Bone marrow (tissue), 2 donors: Measurements from ENCODE around the gene MEGF11.

ENCODE experiments used
- DNase-seq, 2 donors: peaks; one replicate each; lab custom pipeline; 2025; lab: John Stamatoyannopoulos, UW

Gene MEGF11

DNA sequence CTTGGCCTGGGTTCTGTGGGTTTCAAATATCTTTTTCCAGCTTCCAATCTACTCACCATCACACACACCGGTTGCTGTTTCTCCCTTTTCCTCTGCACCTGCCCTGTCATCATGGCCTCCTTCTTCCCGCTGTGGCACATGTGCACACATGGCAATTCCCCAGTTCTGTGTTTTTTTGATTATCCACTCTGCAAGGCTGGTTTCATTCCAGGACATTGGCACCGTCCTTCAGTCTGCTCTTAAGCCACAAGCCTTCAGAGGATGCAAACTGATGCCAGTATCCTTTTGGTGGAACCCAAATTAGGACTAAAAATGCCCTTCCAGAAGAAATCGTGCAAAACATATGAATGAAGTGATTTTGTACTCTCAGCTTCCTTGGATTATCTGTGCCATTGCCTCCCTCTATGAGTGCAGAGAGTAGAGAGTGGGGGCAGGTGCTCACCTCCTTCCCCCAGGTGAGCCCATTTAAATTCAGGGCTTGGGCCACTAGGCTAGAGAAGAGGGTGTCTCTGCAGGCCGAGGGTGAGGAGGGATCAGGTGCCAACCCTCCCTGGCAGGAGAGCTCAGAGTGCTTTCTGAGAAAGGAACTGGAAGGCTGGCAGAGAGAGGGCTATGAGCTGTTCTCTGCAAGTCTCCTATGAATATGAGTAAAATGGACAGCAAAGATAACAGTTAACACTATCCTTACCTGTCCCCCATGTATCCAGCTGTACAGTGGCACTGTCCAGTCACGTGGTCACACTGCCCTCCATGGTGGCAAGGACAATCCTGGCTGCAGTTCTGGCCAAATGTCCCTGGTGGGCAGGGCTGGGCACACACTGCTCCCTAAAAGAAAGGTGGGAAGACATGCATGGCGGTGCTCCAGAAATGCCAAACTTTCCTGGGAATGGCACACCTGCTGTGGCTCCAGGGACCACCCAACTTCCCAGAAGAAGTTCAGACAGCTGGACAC is 283.4 kb downstream of the MEGF11 start:
- DNase-seq, result no peak

DNA sequence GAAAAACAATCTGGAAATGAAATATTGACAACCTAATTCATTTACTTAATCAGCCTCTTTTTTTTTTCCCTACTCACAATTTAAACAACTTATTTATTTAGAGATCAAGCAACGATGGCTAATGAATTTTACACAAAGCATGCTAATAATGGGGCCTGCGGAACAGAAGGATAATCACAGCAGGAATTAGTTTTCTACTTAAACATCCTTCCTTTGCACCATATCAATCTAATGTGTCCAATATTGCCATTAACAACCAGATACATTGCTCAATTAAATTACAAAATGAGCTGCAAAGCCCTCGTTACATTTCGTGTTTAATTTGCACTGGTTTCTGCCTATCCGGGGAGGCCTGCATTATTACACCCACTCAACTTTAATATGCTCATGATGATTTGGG is 285.0 kb downstream of the MEGF11 start:
- DNase-seq, result no peak

DNA sequence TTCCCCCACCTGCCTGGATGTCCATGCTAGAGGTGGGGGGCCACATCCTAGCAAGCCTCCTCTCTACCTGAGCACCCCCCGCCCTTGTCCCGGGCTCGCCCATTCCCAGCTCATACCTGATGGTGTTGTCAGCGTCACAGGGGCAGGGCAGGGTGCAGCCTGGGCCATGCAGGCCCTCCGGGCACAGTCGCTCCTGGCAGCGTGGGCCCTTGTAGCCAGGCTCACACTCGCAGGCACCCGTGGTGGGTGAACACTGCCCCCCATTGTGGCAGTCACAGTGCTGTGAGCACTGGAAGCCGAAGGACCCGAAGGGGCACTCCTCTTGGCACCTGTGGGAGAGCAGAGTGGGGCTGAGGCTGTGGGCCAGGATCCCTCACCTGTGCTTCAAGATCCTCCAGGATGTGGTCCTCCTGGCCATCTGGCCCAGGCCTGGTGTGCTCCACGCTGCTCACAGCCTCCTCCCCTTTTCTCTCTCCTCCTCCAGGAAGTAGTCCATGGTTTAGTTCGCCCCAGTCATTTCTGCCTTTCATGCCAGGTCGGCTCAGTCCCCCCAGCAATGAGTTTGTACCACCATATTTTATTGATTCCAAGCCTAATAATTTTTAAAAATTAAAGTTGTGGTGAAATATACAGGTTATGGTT is 288.6 kb downstream of the MEGF11 start:
- DNase-seq, result no peak

DNA sequence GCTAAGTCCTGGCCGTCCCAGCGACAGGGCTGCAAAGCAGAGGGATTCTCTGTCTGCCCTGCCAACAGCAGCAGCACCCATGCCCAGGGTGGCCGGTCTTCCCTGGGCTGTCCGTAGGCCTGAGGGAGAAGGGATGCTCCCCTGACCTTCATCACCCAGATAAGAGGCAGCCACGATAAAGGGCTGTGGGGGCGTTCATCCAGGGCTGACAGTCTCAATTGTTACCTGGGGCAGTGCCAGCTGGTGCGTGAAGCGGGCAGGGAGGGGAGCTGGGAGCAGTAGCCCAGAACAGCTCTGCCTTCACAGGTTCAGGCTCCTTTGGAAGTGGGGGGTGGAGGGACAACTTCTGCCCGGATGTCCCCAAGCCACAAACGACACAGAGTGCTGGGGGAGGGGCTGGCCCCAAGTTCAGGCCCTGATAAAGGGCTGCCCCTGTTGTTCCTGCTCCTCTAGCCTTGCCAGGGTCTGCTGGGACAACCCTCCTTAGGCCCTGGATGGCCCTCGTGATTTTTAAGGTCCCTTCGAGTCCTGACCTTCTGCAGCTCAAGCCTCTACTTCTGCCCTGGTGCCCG is 289.6 kb downstream of the MEGF11 start:
- DNase-seq, result no peak

DNA sequence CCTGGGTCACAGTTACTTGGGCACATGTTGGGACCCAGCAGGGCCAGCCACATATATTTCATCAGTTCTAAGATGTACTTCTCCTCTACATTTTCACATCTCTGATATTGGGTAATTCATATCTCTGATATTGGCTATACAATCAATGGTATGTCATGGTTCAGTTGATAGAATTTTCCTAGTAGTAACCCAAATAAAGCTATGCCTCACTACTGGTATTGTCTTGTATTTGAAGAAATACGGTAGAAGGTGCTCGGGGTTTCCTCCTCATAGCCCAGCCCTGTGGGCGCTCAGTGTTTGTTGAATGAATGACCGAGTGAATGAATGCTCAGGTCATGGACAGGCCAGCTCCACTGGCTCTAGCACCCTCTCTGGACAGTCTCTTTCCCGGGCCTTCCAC is 290.2 kb downstream of the MEGF11 start:
- DNase-seq, result no peak

DNA sequence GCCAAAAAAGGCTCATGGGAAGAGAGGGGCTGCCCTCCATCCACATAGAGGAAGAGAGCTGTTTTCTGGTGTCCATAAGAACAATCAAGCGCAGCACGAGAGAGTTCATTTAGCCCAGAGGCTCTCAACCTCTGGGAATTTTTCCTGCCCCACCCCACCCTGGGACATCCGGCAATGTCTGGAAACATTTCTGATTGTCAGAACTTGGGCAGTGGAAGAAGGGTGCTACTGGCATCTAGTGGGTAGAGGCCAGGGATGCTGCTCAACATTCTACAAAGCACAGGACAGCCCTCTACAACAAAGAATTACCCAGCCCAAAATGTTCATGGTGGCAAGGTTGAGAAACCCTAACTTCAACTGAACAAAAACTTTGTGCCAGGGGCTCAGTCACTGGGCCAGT is 291.4 kb downstream of the MEGF11 start:
- no peak for DNase-seq

DNA sequence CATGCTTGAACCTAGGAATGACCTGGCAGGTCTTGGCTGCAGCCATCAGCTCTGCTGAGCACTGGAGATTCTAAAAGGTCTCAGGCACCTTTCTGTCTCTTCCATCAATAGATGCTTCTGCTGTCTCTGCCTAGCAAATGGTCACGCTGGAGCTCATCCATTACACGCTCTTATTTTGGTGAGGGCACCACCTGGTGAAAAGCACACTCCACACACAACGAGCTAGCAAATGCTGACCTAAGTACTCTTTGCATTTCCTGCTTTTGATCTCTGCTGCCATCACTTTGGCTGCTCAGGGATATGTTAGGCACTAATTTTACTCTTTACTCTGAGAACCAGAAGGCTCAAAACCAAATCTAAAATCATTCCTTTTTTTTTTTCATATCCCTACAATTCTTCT is 293.0 kb downstream of the MEGF11 start:
- DNase-seq, result no peak

DNA sequence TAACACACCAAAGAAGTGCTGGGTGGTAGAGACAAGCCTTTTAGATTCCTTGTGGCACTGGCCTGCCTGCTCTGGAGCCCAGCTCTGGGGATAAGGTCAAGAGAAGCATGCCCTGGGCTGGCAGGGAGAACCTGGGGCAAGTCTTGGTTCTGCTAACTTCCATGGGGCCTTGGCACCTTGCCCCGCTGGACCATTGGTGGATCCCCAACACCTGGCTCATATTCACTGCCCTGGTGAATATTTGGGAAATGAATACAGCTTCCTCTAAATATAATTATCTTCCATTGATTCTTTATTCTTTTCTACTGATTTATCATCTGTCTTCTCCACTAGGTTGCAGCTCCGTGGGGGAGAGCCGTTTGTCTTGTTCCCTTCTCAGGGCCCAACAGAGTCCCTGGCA is 294.7 kb downstream of the MEGF11 start:
- DNase-seq, result no peak

DNA sequence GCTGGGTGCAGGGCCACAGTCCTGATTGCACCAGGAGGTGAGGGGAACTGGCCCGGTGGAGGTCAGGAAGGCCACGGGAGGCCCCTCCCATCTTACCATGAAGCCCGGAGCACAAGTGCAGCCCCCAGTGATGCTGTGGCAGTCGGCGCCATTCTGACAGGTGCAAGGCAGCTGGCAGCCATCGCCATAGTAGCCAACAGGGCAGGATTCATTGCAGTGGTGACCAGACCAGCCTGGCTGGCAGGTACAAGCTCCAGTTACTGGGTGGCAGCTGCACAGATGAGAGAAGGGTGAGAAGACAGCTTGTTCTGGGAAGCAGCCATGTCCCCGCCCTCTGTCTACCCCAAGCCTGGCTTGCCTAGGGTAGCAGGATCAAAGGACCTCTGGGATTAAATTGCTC is 296.1 kb downstream of the MEGF11 start:
- no peak for DNase-seq

DNA sequence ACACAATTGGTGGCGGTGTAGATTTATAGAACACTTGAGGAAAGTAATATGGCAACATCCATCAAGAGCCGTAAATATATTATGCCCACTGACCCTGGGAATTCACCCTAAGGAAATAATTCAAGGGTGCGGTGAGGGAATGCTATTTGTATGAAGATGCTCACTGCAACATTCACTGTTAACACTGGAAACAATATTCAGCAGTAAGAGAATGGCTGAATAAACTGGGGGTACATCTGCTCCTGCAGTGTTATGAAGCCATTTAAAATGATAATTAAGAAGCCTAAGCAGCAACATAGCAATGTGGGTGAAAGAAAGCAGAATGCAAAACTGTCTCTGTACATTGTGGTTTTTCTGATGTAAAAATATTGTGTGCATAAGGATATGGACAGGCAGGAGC is 296.7 kb downstream of the MEGF11 start:
- DNase-seq, result no peak

DNA sequence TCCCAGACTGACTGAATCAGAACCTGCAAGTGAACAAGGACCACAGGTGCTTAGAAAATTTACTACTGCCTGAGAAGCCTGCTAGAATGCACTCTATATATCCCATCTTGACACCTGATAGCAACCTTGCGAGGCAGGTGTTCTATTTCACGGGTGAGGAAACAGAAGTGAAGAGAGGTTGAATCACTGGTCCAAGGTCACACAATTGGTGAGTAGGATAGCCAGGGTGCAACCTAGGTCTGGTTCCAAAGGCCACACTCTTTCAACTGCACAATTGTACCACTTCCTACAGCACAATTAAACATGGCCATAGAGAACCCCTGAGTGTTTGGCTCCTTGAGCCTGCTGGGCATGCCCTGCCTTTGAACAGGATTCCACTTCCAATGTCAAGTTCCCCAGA is 297.2 kb downstream of the MEGF11 start:
- no peak for DNase-seq

DNA sequence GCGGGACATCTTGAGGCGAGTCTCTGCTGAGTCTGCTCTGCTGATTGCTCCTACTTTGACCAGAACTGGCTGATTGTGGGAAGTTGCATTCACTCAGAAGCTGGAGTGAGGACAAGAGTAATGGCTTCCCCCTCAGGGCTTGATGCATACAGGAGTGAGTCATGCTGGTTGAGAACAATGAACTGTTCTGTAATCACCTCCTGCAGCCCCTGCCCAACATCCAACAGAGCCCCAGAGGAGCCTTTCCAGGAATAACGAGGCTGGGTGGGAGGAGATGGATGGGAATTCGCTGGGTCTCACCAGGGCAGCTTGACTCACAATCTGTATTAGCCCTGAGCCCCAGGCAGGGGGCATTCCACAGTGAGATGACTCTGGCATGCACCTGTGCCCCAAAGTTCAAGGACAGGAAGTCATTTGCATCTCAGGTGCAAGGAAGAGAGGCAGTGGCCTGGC is 299.2 kb downstream of the MEGF11 start:
- no peak for DNase-seq

DNA sequence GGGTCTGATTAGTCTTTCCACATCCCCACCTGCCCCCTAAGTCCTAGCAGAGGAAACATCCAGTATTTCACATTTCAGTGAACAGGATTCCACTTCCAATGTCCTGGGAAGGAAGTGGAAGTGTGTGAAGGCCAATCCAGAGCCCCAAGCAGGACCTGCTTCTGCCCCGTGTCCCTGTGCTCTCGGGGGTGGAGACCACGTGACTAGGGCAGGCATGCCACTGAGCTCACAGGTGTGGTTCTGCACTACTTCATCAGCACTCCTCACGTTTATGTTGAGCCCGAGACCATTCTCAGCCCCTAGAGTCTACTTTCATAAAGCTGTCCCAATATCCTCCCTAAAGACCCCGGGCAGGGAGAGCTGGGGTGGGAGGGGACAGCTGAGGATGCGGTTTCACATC is 299.9 kb downstream of the MEGF11 start:
- DNase-seq, result no peak

DNA sequence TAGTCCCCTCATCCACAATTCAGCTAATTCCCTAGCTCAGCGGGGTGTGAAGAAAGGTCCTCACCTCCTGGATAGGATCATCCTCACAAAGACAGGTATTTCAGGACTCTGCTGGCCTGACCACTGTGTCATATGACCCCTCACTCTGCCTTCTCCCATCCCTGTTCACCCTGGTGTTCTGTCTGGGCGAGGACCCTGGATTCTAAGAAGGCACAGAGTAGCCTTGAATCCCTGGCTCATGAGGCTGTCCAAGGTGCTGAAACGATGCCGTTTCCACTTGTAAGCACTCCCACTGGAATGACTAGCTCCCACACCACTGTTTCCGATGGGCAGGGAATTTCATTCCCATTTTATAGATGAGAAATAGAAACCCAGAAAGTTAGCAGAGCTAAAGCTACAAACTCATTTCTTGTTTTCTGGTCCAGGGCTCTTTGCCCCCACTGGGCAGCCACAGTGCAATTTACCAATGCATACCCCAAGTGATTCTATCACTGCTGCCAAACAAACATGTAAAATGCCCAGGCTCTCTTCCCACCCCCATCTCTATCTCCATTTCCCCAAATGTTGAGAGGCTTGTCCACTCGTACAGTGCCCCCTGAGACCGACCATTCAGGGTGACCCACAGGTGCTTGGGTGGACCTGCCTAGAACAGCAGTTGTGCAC is 301.0 kb downstream of the MEGF11 start:
- DNase-seq, result no peak

DNA sequence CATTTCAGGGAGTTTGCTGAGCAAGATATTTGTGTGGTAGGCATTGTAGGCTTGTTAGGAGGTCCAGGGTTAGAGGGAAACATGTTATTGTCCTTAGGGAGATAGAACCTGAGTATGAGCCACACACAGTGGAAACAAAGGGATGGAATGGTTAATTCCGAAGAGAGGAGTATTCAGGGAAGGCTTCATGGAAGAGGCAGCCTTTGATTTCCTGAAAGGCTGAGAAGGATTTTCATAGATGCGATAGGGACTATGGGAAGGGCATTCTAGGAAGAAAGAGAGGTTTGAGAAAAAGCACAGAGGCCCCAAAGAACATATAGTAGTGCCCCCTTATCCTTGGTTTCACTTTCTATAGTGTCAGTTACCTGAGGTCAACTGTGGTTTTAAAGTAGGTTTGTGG is 302.5 kb downstream of the MEGF11 start:
- DNase-seq, result no peak

DNA sequence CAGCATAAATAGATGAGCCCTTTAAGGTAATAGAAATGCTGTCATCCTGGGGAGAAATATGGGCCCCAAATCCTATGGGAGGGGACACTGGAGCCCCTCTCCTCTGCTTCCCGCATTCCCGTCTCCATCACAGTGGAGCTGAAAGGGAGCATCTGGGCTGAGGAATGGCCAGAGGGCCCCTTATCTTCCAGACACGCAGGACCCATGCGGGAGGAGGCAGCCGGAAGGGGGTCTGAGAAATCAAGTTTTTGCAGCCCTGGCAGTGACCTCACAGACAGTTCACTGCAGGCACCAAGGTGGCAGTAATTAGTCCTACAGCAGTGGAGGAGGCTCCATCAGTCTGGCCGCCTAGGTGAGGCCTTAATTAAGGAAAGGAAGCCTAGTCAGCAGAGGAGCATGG is 304.1 kb downstream of the MEGF11 start:
- no peak for DNase-seq

DNA sequence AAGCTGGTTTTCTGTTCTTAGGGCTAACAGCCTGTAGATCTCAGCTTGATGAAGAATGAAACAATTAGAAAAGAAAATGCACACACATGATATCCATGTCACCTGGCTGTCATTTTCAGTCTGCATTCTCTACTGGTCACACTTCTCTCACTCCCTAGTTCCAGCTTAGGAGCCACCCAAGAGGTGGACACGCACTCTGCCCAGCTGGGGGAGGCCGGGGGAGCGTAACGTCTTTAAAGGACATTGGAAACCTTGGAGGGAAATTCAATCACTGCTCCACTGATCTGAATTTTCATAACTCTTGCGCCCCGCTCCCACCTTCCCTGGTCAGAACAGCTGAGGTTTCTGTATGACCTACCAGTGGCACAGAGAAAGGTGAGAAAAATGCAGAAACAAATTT is 304.5 kb downstream of the MEGF11 start:
- DNase-seq, result no peak

DNA sequence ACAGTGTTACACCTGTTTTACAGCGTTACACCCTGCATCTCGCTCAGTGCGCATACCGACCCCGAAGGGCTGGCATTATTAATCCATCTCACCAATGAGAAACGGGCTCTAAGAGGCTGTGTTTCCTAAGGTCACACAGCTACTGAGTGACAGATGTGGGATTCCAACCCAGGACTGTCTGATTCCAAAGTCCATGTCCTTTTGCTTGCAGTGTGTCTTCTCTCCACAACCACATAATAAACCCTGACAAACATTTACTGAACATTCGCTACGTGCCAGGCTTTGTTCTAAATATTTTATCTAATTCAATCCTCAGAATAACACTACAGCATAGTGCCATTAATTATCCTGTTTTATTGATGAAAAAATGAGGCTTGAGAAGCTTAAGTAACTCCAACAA is 305.2 kb downstream of the MEGF11 start:
- no peak for DNase-seq

DNA sequence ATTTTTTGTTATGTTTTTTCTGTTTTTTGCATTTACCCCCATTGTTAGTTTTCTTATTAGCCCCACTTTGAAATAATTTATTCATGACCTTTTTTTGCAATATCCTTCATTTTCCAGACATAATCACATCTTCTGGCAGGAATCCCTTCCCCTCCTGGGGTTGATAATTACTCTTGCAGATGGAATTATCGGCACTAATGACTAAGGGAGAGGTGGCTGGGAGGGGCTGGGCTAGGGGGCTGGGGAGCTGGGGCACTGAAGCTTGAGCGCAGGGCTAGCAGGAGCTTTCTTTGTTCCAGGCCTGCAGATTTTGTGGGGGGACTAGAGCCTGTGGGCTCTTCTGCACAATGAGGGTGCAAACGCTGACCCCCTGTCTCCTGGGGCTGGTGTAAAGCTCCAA is 306.5 kb downstream of the MEGF11 start:
- DNase-seq, result no peak

DNA sequence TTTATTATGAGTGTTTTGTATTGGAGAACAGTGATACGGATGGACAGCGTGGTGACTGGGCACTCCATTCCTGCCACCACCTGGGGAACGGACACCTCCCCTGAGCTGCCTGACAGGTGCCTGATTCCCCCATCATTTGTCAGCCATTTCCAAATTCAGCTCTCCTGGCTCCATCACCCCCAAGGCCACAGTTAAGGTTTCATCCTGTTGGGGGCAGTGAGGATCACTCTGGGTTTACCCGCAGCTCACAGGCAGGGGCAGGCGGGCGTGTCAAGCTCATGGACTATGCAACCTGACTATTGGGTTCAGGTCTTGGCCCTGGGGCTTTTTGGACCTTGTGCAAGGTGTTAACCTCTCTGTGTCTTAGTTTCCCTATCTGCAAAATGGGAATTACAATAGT is 307.9 kb downstream of the MEGF11 start:
- no peak for DNase-seq

DNA sequence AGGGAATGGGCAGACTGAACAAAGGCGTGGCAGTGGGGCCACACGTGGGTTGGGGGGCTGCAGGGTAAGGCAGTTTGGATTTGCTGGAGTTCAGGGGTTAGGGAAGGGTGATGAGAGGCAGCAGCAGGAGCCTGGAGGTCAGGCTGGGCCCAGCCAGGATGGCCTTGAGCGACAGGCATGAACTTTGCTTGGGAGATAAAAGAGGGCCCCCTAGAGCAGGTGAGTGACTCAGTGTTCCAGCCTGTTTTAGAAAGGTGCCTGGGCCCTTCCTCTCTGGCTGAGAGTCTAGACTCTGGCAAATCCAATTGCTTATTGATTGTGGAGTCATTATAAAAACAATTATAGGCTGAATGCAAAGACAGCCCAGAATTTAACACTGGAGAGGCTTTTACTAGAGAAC is 309.1 kb downstream of the MEGF11 start:
- no peak for DNase-seq

DNA sequence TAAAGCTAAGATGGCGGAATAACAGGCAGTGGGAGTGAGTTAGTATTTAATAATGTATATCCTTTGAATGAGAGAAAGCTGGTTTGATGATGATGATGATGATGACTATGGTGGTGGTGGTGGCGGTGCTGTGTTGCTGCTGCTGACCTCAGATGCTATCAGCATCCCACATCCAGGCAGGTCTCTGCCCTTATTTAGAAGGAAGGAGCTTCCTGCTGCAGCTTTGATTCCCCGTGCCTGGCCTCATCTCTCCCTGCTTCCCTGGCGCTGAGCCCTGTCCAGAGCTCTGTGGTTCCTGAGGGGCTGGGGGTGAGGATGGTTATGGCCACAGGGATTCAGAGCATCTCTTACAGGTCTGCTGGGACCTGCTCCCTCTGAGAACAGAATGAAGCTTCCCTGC is 311.1 kb downstream of the MEGF11 start:
- DNase-seq, result no peak

DNA sequence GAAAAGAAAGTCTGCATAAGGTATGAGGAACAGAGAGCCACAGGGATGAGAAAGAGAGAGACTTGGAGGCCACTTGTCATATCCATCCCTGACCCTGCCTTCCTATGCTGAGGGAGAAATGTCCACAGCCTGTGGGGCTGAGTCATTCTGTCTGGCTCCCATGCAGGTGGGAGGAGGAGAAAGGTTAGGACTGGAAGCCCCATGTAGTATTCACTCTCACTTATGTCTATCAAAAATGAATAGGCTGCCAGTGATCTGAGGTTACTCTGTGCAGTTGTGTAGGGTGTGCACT is 313.0 kb downstream of the MEGF11 start:
- DNase-seq, result no peak
